ENCODE data around the gene ATF3. TPM values are rescaled to one million over a fixed set of nuclear protein-coding genes. Genes with fewer than 3 reads are reported as not detected.
"Not testable (repeated sequence)": the region's sequence is repeated elsewhere in the genome, so short reads cannot be mapped to it uniquely, and the experiment has no call there.

Gene ATF3
- total RNA-seq, 1 experiment from 2014 or later, result 10.2 TPM

DNA sequence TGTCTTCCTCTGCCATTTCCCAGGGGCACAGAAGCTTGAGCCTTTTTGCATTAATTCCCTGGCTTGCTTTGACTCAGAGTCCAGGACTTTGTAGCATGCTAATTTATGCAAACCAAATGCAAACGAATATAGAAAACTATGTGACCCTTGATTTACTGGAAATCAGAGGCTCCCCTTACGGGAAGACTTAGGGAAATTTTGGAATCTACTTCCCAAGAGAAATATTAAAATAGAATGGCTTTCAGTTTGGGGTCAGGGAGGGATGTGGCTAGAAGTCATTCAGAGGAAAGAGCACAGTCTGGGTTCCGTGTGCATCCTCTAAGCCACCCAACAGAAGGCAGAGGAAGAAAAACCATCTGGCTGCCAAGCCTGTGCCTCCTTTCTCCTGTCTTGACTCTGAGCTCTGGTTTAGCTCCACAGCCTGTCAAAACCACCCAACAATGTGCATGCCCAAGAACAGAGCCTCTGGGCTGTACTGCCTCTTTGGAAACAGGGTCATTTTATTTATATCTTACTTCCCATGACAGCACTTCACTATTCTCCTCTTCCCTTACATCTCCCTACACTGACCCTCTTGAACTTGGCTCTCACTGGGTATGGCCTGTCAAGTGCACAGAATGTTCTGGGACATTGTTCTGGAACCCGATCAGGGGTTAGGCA, 30.1 kb downstream of the ATF3 start:
- Histone ChIP-seq H3K4me2 (no peak overlapping the region), H4K20me1 (ENCODE audit: insufficient read depth) (no peaks in the 10 kb centered on the region), H3F3A (ENCODE audit: insufficient read depth, low read depth) (no peaks in the 10 kb centered on the region), H2AFZ (no peak overlapping the region), H3K9me2 (ENCODE audit: insufficient read depth) (no peaks in the 10 kb centered on the region), H3K4me3 (no peak overlapping the region), H3K36me3 (ENCODE audit: low read depth) (no peaks in the 10 kb centered on the region), H3K27ac (no peak overlapping the region), H3K79me2 (ENCODE audit: low read depth) (no peaks in the 10 kb centered on the region), H3K27me3 (ENCODE audit: insufficient read depth, low read depth) (peaks cover 30% of the 10 kb centered on the region), H3K9me3 (ENCODE audit: insufficient read depth, low read depth) (no peaks in the 10 kb centered on the region), H3K4me1 (replicated peaks; ENCODE audit: insufficient read depth) (no peaks in the 10 kb centered on the region)
- POLR2A ChIA-PET (ENCODE audit: unreplicated experiment), result no interaction called here
- intact Hi-C loops (cut with micrococcal nuclease; ENCODE audit: unreplicated experiment), result no loop called here
- no peak for TF ChIP-seq EZH2 (IDR thresholded peaks at IDR 0.05; ENCODE audit: low read depth)
- TF ChIP-seq, protein P1, sequence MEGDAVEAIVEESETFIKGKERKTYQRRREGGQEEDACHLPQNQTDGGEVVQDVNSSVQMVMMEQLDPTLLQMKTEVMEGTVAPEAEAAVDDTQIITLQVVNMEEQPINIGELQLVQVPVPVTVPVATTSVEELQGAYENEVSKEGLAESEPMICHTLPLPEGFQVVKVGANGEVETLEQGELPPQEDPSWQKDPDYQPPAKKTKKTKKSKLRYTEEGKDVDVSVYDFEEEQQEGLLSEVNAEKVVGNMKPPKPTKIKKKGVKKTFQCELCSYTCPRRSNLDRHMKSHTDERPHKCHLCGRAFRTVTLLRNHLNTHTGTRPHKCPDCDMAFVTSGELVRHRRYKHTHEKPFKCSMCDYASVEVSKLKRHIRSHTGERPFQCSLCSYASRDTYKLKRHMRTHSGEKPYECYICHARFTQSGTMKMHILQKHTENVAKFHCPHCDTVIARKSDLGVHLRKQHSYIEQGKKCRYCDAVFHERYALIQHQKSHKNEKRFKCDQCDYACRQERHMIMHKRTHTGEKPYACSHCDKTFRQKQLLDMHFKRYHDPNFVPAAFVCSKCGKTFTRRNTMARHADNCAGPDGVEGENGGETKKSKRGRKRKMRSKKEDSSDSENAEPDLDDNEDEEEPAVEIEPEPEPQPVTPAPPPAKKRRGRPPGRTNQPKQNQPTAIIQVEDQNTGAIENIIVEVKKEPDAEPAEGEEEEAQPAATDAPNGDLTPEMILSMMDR (conservative IDR thresholded peaks at IDR 0.05), result no peak
- BruUV-seq (replicated peaks), result no TSS peak
- DNase-seq, result no peak
- CTCF ChIA-PET, result interaction anchor here (0.6 kb wide), 1 partner anchor 19 kb away, joined by 3 read pairs; no protein-coding TSS in a partner anchor

DNA sequence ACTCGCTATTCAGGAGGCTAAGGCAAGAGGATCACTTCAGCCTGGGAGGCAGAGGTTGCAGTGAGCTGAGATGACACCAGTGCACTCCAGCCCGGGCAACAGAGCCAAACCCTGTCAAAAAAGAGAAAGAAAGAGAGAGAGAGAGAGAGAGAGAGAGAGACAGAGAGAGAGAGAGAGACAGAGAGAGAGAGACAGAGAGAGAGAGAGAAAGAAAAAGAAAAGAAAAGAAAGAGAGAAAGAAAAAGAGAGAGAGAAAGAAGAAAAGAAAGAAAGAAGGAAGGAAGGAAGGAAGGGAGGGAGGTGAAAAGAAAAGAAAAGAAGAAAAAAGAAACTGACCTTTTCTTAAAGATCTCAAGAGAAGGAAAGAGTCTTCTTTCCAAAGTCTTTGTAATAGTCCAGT, 31.0 kb downstream of the ATF3 start:
- DNase-seq; H3K4me2 ChIP-seq; H3K4me3 ChIP-seq; intact Hi-C loops (cut with micrococcal nuclease; ENCODE audit: unreplicated experiment); H4K20me1 ChIP-seq (ENCODE audit: insufficient read depth); H2AFZ ChIP-seq; BruUV-seq (replicated peaks); H3F3A ChIP-seq (ENCODE audit: insufficient read depth, low read depth); H3K9me3 ChIP-seq (ENCODE audit: insufficient read depth, low read depth); POLR2A ChIA-PET (ENCODE audit: unreplicated experiment); H3K79me2 ChIP-seq (ENCODE audit: low read depth); H3K4me1 ChIP-seq (replicated peaks; ENCODE audit: insufficient read depth); H3K9me2 ChIP-seq (ENCODE audit: insufficient read depth); H3K36me3 ChIP-seq (ENCODE audit: low read depth); H3K27ac ChIP-seq: not testable (repeated sequence)
- CTCF ChIA-PET, result interaction anchor here (0.6 kb wide), 1 partner anchor 18 kb away, joined by 3 read pairs; no protein-coding TSS in a partner anchor
- peaks cover 30% of the 10 kb centered on the region for H3K27me3 ChIP-seq (ENCODE audit: insufficient read depth, low read depth)

DNA sequence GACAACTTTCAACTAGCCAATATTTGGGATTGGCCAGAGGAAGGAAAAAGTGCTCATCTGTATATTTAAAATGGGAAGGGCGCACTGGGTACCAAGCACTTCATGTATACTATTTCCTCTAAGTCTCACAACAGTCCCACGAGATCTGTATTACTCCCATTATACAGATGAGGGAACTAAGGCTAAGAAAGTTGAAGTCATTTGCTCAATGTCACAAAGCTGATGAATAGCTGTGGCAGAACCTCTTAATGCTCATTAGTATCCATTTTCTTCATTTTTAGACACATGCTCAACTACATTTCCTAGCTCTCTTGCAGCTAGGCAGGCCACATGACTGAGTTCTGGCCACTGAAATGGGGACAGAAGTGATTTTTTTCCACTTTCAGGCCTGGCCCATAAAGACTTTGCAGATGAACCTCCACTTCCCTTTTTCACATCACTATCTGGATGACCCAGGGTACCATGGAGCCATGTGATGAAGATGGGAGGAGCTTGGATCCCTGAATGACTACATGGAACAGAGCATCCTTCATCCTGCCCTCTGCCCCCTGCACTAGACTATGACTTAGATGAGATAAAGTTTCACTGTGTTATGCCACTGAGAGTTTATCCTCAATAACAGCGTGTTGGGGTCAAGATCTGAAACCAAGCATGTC, 31.8 kb downstream of the ATF3 start:
- POLR2A ChIA-PET (ENCODE audit: unreplicated experiment), result no interaction called here
- H3K9me2 ChIP-seq (ENCODE audit: insufficient read depth), result no peaks in the 10 kb centered on the region
- no peak overlapping the region for H3K27ac ChIP-seq
- no peaks in the 10 kb centered on the region for H3K79me2 ChIP-seq (ENCODE audit: low read depth)
- no peak overlapping the region for H3K4me2 ChIP-seq
- H3F3A ChIP-seq (ENCODE audit: insufficient read depth, low read depth), result no peaks in the 10 kb centered on the region
- H3K36me3 ChIP-seq (ENCODE audit: low read depth), result no peaks in the 10 kb centered on the region
- no peak overlapping the region for H3K4me3 ChIP-seq
- H3K27me3 ChIP-seq (ENCODE audit: insufficient read depth, low read depth), result peaks cover 30% of the 10 kb centered on the region
- H2AFZ ChIP-seq, result no peak overlapping the region
- H4K20me1 ChIP-seq (ENCODE audit: insufficient read depth), result no peaks in the 10 kb centered on the region
- TF ChIP-seq EZH2 (IDR thresholded peaks at IDR 0.05; ENCODE audit: low read depth), result no peak
- TF ChIP-seq, protein P1 (conservative IDR thresholded peaks at IDR 0.05), result no peak
- no peaks in the 10 kb centered on the region for H3K4me1 ChIP-seq (replicated peaks; ENCODE audit: insufficient read depth)
- no peak for DNase-seq
- CTCF ChIA-PET, result no interaction called here
- H3K9me3 ChIP-seq (ENCODE audit: insufficient read depth, low read depth), result no peaks in the 10 kb centered on the region
- no TSS peak for BruUV-seq (replicated peaks)
- intact Hi-C loops (cut with micrococcal nuclease; ENCODE audit: unreplicated experiment), result no loop called here
